ENCODE results near the gene RALGAPA2. TPM values are rescaled to one million over a fixed set of nuclear protein-coding genes. Genes with fewer than 3 reads are reported as not detected.

Gene RALGAPA2
- polyA plus RNA-seq, 1 donor from 2014 or later = 21.8 TPM

GRCh38 chr20:20641783-20642182 lies 70.7 kb downstream of the RALGAPA2 start:
- TF ChIP-seq SMC3 (conservative IDR thresholded peaks at IDR 0.05; ENCODE audit: poor library complexity) (no peak), TAF1 (IDR thresholded peaks at IDR 0.05; ENCODE audit: low read depth) (no peak), EZH2 (IDR thresholded peaks at IDR 0.05; ENCODE audit: borderline replicate concordance, insufficient read depth, low read length, poor library complexity, severe bottlenecking) (no peak), POLR2AphosphoS5 (IDR thresholded peaks at IDR 0.05) (no peak), CTCF (IDR thresholded peaks at IDR 0.05; ENCODE audit: poor library complexity, severe bottlenecking) (no peak), EP300 (conservative IDR thresholded peaks at IDR 0.05; ENCODE audit: poor library complexity, severe bottlenecking) (no peak), RAD21 (conservative IDR thresholded peaks at IDR 0.05) (no peak), MXI1 (conservative IDR thresholded peaks at IDR 0.05; ENCODE audit: poor library complexity, severe bottlenecking) (no peak)
- TF ChIP-seq, protein P1, sequence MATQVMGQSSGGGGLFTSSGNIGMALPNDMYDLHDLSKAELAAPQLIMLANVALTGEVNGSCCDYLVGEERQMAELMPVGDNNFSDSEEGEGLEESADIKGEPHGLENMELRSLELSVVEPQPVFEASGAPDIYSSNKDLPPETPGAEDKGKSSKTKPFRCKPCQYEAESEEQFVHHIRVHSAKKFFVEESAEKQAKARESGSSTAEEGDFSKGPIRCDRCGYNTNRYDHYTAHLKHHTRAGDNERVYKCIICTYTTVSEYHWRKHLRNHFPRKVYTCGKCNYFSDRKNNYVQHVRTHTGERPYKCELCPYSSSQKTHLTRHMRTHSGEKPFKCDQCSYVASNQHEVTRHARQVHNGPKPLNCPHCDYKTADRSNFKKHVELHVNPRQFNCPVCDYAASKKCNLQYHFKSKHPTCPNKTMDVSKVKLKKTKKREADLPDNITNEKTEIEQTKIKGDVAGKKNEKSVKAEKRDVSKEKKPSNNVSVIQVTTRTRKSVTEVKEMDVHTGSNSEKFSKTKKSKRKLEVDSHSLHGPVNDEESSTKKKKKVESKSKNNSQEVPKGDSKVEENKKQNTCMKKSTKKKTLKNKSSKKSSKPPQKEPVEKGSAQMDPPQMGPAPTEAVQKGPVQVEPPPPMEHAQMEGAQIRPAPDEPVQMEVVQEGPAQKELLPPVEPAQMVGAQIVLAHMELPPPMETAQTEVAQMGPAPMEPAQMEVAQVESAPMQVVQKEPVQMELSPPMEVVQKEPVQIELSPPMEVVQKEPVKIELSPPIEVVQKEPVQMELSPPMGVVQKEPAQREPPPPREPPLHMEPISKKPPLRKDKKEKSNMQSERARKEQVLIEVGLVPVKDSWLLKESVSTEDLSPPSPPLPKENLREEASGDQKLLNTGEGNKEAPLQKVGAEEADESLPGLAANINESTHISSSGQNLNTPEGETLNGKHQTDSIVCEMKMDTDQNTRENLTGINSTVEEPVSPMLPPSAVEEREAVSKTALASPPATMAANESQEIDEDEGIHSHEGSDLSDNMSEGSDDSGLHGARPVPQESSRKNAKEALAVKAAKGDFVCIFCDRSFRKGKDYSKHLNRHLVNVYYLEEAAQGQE (IDR thresholded peaks at IDR 0.05; ENCODE audit: borderline replicate concordance) = no peak

GRCh38 chr20:20638878-20639277 lies 73.6 kb downstream of the RALGAPA2 start:
- no peaks in the 10 kb centered on the region for H3K9me2 ChIP-seq (ENCODE audit: insufficient read depth, low read length)
- no peak overlapping the region for H3K27ac ChIP-seq (ENCODE audit: low read length)
- H3K36me3 ChIP-seq (ENCODE audit: insufficient read depth, low read length) = peaks cover 21% of the 10 kb centered on the region
- no peak overlapping the region for H2AFZ ChIP-seq (ENCODE audit: low read depth, low read length)
- H3F3A ChIP-seq (ENCODE audit: insufficient read depth, low read length, poor library complexity, severe bottlenecking) = no peaks in the 10 kb centered on the region
- no peaks in the 10 kb centered on the region for H3K79me2 ChIP-seq (replicated peaks; ENCODE audit: insufficient read depth, low read length)
- H3K4me2 ChIP-seq (ENCODE audit: low read length) = no peak overlapping the region
- no peaks in the 10 kb centered on the region for H3K9me3 ChIP-seq (ENCODE audit: low read length)
- no peaks in the 10 kb centered on the region for H3K27me3 ChIP-seq (ENCODE audit: insufficient read depth, low read depth, low read length)
- TF ChIP-seq TAF1 (IDR thresholded peaks at IDR 0.05; ENCODE audit: low read depth) = no peak
- TF ChIP-seq POLR2AphosphoS5 (IDR thresholded peaks at IDR 0.05) = no peak
- TF ChIP-seq, protein P1 (IDR thresholded peaks at IDR 0.05; ENCODE audit: borderline replicate concordance) = no peak
- no peak for TF ChIP-seq EP300 (conservative IDR thresholded peaks at IDR 0.05; ENCODE audit: poor library complexity, severe bottlenecking)
- no peak for TF ChIP-seq SMC3 (conservative IDR thresholded peaks at IDR 0.05; ENCODE audit: poor library complexity)
- no peak for TF ChIP-seq EZH2 (IDR thresholded peaks at IDR 0.05; ENCODE audit: borderline replicate concordance, insufficient read depth, low read length, poor library complexity, severe bottlenecking)
- TF ChIP-seq MXI1 (conservative IDR thresholded peaks at IDR 0.05; ENCODE audit: poor library complexity, severe bottlenecking) = no peak
- no peak for TF ChIP-seq RAD21 (conservative IDR thresholded peaks at IDR 0.05)
- TF ChIP-seq CTCF (IDR thresholded peaks at IDR 0.05; ENCODE audit: poor library complexity, severe bottlenecking) = no peak
- no peak overlapping the region for H3K4me3 ChIP-seq (ENCODE audit: low read length)
- H4K20me1 ChIP-seq (ENCODE audit: insufficient read depth) = no peaks in the 10 kb centered on the region
- H3K9ac ChIP-seq (ENCODE audit: low read length) = no peak overlapping the region

More at GRCh38 chr20:20641783-20642182, 70.7 kb downstream of the RALGAPA2 start:
- Histone ChIP-seq H3K27ac (ENCODE audit: low read length) (no peak overlapping the region), H2AFZ (ENCODE audit: low read depth, low read length) (no peak overlapping the region), H3K9me3 (ENCODE audit: low read length) (no peaks in the 10 kb centered on the region), H3K79me2 (replicated peaks; ENCODE audit: insufficient read depth, low read length) (no peaks in the 10 kb centered on the region), H3K27me3 (ENCODE audit: insufficient read depth, low read depth, low read length) (no peaks in the 10 kb centered on the region), H3K9me2 (ENCODE audit: insufficient read depth, low read length) (no peaks in the 10 kb centered on the region), H3K9ac (ENCODE audit: low read length) (no peak overlapping the region), H3F3A (ENCODE audit: insufficient read depth, low read length, poor library complexity, severe bottlenecking) (no peaks in the 10 kb centered on the region), H3K36me3 (ENCODE audit: insufficient read depth, low read length) (peaks cover 17% of the 10 kb centered on the region), H4K20me1 (ENCODE audit: insufficient read depth) (no peaks in the 10 kb centered on the region), H3K4me3 (ENCODE audit: low read length) (no peak overlapping the region), H3K4me2 (ENCODE audit: low read length) (no peak overlapping the region)

All from neural cell (in vitro differentiated cells).